Testis (tissue), 3 donors: ENCODE data around the gene SLC24A3. TPM values are rescaled to one million over a fixed set of nuclear protein-coding genes. Genes with fewer than 3 reads are reported as not detected.

Experiments
- DNase-seq: peaks from one replicate; pipeline ENCODE4 v3.0.0-alpha.2; 2019
- H3K27ac ChIP-seq, 2 donors: fragments of 200-600 bp; sonication (generic); one replicate each; pipeline ENCODE4 v1.5.1; 2019
- H3K27me3 ChIP-seq: fragments of 200-600 bp; sonication (generic); one replicate; pipeline ENCODE4 v1.5.1; 2019
- H3K36me3 ChIP-seq: fragments of 200-600 bp; sonication (generic); one replicate; pipeline ENCODE4 v1.5.1; 2017; ENCODE audit warnings: low read depth; ENCODE audit errors: missing control alignments
- H3K4me1 ChIP-seq: fragments of 200-600 bp; sonication (generic); one replicate; pipeline ENCODE4 v1.5.1; 2019
- H3K4me3 ChIP-seq, 2 donors: fragments of 200-600 bp; sonication (generic); one replicate each; pipeline ENCODE4 v1.5.1; 2017 to 2019
- H3K9me3 ChIP-seq: fragments of 200-600 bp; sonication (generic); one replicate; pipeline ENCODE4 v1.5.1; 2017
- POLR2A ChIP-seq: fragments of 450-650 bp; IDR thresholded peaks from one replicate; pipeline ENCODE4 v1.6.1; 2017; ENCODE audit warnings: antibody characterized with exemption, mild to moderate bottlenecking, moderate library complexity
- WGBS, 2 donors: methylation state at CpG; one replicate each; pipeline ENCODE4 v1.1.5; 2018; 5-methylcytosine and 5-hydroxymethylcytosine counted together
- intact Hi-C: fragments of 100-400 bp; cut with DNase I; formaldehyde crosslinking; loops from one replicate; pipeline ENCODE4 v1.15.1; 2023; ENCODE audit warnings: low total_unique reads
- polyA plus RNA-seq: library from polyadenylated mRNA; stranded (reverse); fragments of 350-450 nt; fragmentation: Illumina TruSeq; extraction: RNeasy Lipid Tissue Mini Kit (QIAGEN cat#74804); gene quantifications from one replicate; pipeline ENCODE4 v1.2.3, GENCODE V29; 2014; ENCODE audit warnings: low read depth, low replicate concordance; ENCODE audit not compliant: insufficient read depth
- total RNA-seq, 2 donors: library from RNA; depleted of rRNA; stranded (reverse); fragments of >200 nt; gene quantifications; one replicate each; pipeline ENCODE4 v1.2.3, GENCODE V29; 2016
- TF ChIP-seq, protein P1 (sequence below), 3 experiments: fragments of 450-650 bp in 2 of 3; fragments of 200-600 bp in 1 of 3; sonication (generic) in 1 of 3; IDR thresholded peaks; one replicate each; pipeline ENCODE4 v1.5.1; 2016 to 2019; ENCODE audit warnings: antibody characterized with exemption in 3 of 3, mild to moderate bottlenecking in 2 of 3, moderate library complexity in 1 of 3

SLC24A3 gene
- total and polyA plus RNA-seq, 3 donors from 2014 or later: 2.4 to 4.5 (median 3.8) TPM

DNA sequence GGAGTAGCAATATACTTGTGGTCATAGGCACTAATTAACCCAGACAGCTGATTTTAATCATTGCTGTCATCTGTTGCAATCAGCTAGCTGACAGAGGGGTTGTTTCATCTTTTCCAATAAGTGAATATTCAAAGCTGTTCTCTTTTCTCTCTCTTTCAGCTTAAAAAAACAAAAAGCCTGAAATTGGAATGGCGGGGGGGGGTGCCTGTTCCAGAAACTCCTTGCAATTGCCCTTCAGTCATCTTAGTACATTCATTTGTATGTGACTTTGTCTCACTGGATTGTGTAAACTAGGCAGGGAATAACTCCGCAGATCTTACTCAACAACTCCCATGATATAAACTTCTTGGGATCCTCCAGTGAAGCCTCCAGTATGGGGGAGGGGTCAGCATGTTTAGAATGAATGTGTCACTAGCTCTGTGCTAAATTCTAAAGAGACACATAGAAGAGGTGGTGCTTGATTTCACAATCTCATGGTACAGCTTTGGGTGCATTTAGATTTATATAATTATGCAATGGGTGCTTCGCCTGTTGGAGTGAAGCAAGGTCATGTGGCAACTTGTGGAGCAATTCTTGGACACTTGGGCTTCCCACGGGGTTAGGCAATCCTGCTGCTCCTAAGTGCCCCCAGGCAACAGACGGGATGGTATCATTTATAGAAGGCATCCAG lies 40.1 kb downstream of the SLC24A3 start:
- TF ChIP-seq, protein P1, sequence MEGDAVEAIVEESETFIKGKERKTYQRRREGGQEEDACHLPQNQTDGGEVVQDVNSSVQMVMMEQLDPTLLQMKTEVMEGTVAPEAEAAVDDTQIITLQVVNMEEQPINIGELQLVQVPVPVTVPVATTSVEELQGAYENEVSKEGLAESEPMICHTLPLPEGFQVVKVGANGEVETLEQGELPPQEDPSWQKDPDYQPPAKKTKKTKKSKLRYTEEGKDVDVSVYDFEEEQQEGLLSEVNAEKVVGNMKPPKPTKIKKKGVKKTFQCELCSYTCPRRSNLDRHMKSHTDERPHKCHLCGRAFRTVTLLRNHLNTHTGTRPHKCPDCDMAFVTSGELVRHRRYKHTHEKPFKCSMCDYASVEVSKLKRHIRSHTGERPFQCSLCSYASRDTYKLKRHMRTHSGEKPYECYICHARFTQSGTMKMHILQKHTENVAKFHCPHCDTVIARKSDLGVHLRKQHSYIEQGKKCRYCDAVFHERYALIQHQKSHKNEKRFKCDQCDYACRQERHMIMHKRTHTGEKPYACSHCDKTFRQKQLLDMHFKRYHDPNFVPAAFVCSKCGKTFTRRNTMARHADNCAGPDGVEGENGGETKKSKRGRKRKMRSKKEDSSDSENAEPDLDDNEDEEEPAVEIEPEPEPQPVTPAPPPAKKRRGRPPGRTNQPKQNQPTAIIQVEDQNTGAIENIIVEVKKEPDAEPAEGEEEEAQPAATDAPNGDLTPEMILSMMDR (IDR thresholded peaks at IDR 0.05): no peak
- no peak for TF ChIP-seq POLR2A
- intact Hi-C loops: no loop called here
- no peak overlapping the region for H3K27ac ChIP-seq
- no peaks in the 10 kb centered on the region for H3K9me3 ChIP-seq
- H3K4me3 ChIP-seq: no peak overlapping the region
- no peaks in the 10 kb centered on the region for H3K36me3 ChIP-seq
- H3K27me3 ChIP-seq: no peaks in the 10 kb centered on the region
- no peaks in the 10 kb centered on the region for H3K4me1 ChIP-seq
- WGBS, 2 donors: 76 to 79% methylated on average over 5 of the region's 5 CpGs
- DNase-seq: no peak

DNA sequence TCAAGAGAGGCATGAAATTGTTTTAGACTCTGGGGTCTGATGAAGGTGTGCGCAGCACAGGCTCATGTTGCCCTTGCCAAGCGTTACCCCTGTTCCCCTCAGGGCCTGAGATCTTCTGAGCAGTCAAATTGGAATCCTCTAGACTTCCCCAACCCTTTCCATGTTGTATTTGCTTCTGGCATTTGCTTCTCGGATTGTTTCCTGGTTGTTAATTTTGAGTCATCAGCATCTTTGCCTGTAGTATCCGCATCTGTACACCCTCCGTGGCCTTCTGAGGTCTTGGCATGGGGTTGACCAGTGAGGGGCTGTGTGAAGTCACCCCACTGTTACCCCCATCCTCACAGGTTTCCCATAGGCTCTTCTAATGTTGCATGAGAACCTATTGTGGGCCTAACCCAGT lies 40.9 kb downstream of the SLC24A3 start:
- Histone ChIP-seq H3K4me1 (no peaks in the 10 kb centered on the region), H3K4me3 (no peak overlapping the region), H3K27me3 (no peaks in the 10 kb centered on the region), H3K27ac (no peak overlapping the region), H3K36me3 (no peaks in the 10 kb centered on the region), H3K9me3 (no peaks in the 10 kb centered on the region)
- intact Hi-C loops: no loop called here
- DNase-seq: no peak
- TF ChIP-seq, protein P1 (IDR thresholded peaks at IDR 0.05): no peak
- no peak for TF ChIP-seq POLR2A
- WGBS, 2 donors: 88 to 95% methylated on average over 5 of the region's 5 CpGs

DNA sequence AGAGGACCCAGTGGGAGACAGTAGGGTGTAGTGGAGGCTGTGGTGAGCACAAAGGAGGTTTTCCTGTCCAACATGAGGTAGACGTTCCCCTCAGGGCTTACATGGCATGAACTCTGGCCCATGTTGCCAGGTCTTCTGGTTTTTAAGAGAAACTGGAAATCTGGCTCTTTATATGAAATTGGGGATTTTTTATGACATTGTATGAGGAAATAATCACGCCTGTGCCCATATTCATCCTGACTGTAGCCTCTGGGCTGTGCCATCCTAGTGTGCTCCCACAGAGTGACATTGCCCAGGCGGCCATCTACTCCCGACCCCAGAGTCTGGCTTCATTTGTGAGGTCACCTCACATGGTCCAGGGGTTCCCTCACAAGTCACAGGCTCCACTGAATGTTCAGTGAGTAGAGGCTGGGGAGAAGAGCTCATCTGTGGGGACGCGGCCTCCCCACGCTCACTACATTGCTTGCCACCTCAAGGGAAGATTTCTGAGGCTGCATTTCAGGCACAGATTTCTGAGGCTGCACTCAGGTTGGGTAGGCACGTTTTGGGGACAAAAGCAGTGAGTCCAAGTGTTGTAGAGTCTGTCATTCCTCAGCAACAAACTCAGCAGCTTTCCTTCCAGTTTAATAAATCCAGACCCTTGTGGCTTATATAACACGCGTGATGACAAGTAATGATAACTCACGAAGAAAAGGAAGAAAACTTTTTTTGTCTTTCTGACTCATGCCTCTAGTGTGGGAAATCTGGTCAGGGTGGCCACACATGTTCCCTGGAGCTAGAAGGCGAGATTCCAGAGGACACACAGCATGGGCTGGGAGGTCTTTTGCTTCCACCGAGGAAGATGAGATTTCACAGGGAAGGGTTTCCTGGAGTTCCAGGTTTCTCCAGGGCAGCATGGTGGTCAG lies 41.7 kb downstream of the SLC24A3 start:
- DNase-seq: no peak
- H3K36me3 ChIP-seq: no peaks in the 10 kb centered on the region
- 81 to 84% methylated on average over 10 to 13 of the region's 13 CpGs for WGBS, 2 donors
- no peak overlapping the region for H3K4me3 ChIP-seq
- H3K9me3 ChIP-seq: no peaks in the 10 kb centered on the region
- H3K4me1 ChIP-seq: no peaks in the 10 kb centered on the region
- H3K27ac ChIP-seq: no peak overlapping the region
- TF ChIP-seq POLR2A: no peak
- TF ChIP-seq, protein P1 (IDR thresholded peaks at IDR 0.05): no peak
- intact Hi-C loops: no loop called here
- no peaks in the 10 kb centered on the region for H3K27me3 ChIP-seq

DNA sequence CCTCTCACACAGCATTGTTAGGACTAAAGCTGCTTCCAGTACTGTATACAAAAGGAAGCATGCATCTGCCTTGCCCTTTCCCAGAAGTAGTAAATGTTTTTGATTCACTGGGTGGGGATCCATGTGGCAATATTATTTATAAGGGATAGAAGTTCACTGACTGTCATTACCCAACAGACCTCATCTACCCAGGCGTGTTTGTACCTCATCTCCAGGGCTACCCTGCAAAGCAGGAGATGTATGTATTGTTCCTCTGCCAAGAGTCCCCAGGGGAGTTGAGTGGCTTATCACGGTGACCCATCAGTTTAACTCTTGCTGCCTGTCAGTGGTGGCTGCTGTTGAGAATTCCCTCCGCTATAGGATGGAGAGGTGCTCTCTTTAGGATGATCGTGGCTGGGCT lies 42.5 kb downstream of the SLC24A3 start:
- 65 to 87% methylated on average over 4 of the region's 4 CpGs for whole genome bisulfite sequencing, 2 donors
- Histone ChIP-seq H3K36me3 (no peaks in the 10 kb centered on the region), H3K27me3 (no peaks in the 10 kb centered on the region), H3K27ac (no peak overlapping the region), H3K4me1 (no peaks in the 10 kb centered on the region), H3K9me3 (no peaks in the 10 kb centered on the region), H3K4me3 (no peak overlapping the region)
- intact Hi-C loops: no loop called here
- DNase-seq: no peak
- TF ChIP-seq, protein P1 (IDR thresholded peaks at IDR 0.05): no peak
- no peak for TF ChIP-seq POLR2A
